Mesothelial cell of epicardium (in vitro differentiated cells): Measurements from ENCODE around the gene MEP1B. TPM values are rescaled to one million over a fixed set of nuclear protein-coding genes. Genes with fewer than 3 reads are reported as not detected.

ENCODE experiments used
- DNase-seq, 2 experiments: peaks; one replicate each; pipeline ENCODE4 v3.0.0; 2021; ENCODE audit warnings: low spot score in 2 of 2; ENCODE audit not compliant: unreplicated experiment in 2 of 2
- H3K27ac Mint-ChIP-seq: 2 replicates; pipeline ENCODE4 v1.8.0; 2021; ENCODE audit warnings: mixed read lengths
- H3K27me3 Mint-ChIP-seq: 2 replicates; pipeline ENCODE4 v1.8.0; 2021; ENCODE audit warnings: low read depth, mixed read lengths
- H3K36me3 Mint-ChIP-seq: 2 replicates; pipeline ENCODE4 v1.8.0; 2021; ENCODE audit warnings: mixed read lengths
- H3K4me1 Mint-ChIP-seq: 2 replicates; pipeline ENCODE4 v1.8.0; 2021; ENCODE audit warnings: mixed read lengths
- H3K4me3 Mint-ChIP-seq: 2 replicates; pipeline ENCODE4 v1.8.0; 2021; ENCODE audit warnings: mild to moderate bottlenecking, moderate library complexity, mixed read lengths
- H3K9me3 Mint-ChIP-seq: 2 replicates; pipeline ENCODE4 v1.8.0; 2021; ENCODE audit warnings: mixed read lengths
- CTCF ChIP-seq: fragments of 200-600 bp; sonication (generic); IDR thresholded peaks from one replicate; pipeline ENCODE4 v1.5.0; 2021; ENCODE audit warnings: antibody characterized with exemption; ENCODE audit not compliant: unreplicated experiment
- total RNA-seq: library from RNA; stranded (reverse); gene quantifications from 3 replicates; pipeline ENCODE4 v1.2.1, GENCODE V29; 2021

The MEP1B gene
- total RNA-seq, 1 donor from 2014 or later: not detected

DNA sequence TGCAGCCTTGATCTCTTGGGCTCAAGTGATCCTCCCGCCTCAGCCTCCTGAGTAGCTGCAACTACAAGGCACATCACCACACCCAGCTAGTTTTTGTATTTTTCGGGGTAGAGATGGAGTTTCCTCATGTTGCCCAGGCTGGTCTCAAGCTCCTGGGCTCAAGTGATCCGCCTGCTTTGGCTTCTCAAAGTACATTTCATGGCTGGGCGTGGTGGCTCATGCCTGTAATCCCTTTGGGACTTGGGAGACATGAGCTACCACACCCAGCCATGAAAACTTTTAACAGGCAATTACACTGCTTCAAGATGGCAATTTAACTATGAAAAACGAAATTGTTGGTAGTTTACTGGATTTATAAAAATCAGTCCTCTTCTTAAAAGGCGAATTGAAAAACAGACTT lies 69.7 kb downstream of the MEP1B start:
- Mint-ChIP-seq H3K4me3 (no peak overlapping the region), H3K9me3 (no peaks in the 10 kb centered on the region), H3K27ac (no peak overlapping the region), H3K27me3 (peaks cover 12% of the 10 kb centered on the region), H3K36me3 (no peaks in the 10 kb centered on the region), H3K4me1 (peaks cover under 1% of the 10 kb centered on the region)
- TF ChIP-seq CTCF: no peak
- DNase-seq: no peak

GRCh38 chr18:32261003-32261402 lies 71.2 kb downstream of the MEP1B start:
- Mint-ChIP-seq H3K9me3 (no peaks in the 10 kb centered on the region), H3K4me3 (no peak overlapping the region)
- TF ChIP-seq CTCF: no peak

GRCh38 chr18:32262092-32262491 lies 72.3 kb downstream of the MEP1B start:
- TF ChIP-seq CTCF: no peak
- peaks cover 10% of the 10 kb centered on the region for H3K27me3 Mint-ChIP-seq

More at GRCh38 chr18:32261003-32261402, 71.2 kb downstream of the MEP1B start:
- no peak for DNase-seq
- Mint-ChIP-seq H3K27me3 (peaks cover 12% of the 10 kb centered on the region), H3K36me3 (no peaks in the 10 kb centered on the region), H3K4me1 (peaks cover 4% of the 10 kb centered on the region), H3K27ac (no peak overlapping the region)

DNA sequence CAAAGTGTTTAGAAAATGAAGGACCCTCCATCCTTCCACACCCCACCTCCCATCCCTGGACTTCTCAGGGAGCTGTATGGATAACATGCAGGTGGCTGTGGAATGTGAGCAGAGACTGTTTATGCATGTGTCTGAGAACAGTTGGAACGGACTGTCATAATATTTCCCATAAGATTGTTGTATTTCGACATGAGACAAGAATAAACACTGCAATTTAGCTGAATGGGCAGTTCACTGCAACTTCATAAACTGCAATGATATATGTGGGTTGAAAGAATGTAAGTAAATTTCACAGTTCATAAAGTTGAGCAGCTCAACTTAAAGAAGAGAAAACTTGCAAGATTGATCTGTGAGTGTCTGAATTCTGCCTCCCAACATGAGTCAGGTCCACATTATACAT lies 74.6 kb downstream of the MEP1B start:
- Mint-ChIP-seq H3K27me3 (peaks cover 4% of the 10 kb centered on the region), H3K36me3 (peaks cover 11% of the 10 kb centered on the region), H3K4me3 (no peak overlapping the region), H3K27ac (no peak overlapping the region), H3K9me3 (no peaks in the 10 kb centered on the region), H3K4me1 (peaks cover 4% of the 10 kb centered on the region)
- DNase-seq: no peak
- no peak for TF ChIP-seq CTCF

More at GRCh38 chr18:32262092-32262491, 72.3 kb downstream of the MEP1B start:
- no peak overlapping the region for H3K4me3 Mint-ChIP-seq
- no peak overlapping the region for H3K27ac Mint-ChIP-seq
- peaks cover 4% of the 10 kb centered on the region for H3K4me1 Mint-ChIP-seq
- DNase-seq: no peak
- no peaks in the 10 kb centered on the region for H3K36me3 Mint-ChIP-seq
- H3K9me3 Mint-ChIP-seq: no peaks in the 10 kb centered on the region

- Mint-ChIP-seq H3K27me3 (no peaks in the 10 kb centered on the region), H3K9me3 (no peaks in the 10 kb centered on the region), H3K4me1 (peaks cover 4% of the 10 kb centered on the region)
These were observed 77.6 kb downstream of the MEP1B start for GRCh38 chr18:32267463-32267862.

More at GRCh38 chr18:32267463-32267862, 77.6 kb downstream of the MEP1B start:
- Mint-ChIP-seq H3K4me3 (no peak overlapping the region), H3K36me3 (peaks cover 13% of the 10 kb centered on the region), H3K27ac (no peak overlapping the region)
- DNase-seq: no peak
- no peak for TF ChIP-seq CTCF

Other genes with a start within 250 kb of the MEP1B start
- gene TRAPPC8, start 246.9 kb upstream of the MEP1B start, total RNA-seq: 34.9 to 39.8 TPM (median 35.6 TPM) in 3 replicates
- 0.63 to 0.82 TPM (median 0.74 TPM) in 3 replicates for gene RNF125, start 171.2 kb upstream of the MEP1B start, total RNA-seq
- 28.5 to 37.9 TPM (median 31.9 TPM) in 3 replicates for gene RNF138, start 98.2 kb upstream of the MEP1B start, total RNA-seq